Amniotic epithelial cell (primary cell): ENCODE results near the gene TMEM186.
"Not testable (repeated sequence)": the region's sequence is repeated elsewhere in the genome, so short reads cannot be mapped to it uniquely, and the experiment has no call there.

ENCODE experiments used
- DNase-seq: peaks from one replicate; pipeline ENCODE4 v3.0.0-alpha.2; 2010; ENCODE audit warnings: low read depth

TMEM186 gene

DNA sequence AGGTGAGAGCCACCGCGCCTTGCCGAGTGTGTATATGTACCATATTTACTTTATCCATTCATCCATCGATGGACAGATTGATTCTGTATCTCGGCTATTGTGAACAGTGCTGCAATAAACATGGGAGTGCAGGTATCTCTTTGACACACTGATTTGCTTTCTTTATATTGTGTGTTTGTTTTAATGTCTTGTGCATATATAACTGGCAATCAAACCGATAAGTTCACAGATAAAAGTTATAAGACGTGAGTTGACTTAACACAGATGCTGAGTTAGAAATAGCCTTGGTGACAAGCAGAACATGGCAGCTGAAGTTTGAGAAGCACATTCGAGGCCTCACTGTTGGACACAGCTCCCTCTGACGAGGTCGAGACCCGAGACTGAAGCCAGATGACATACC lies 23.2 kb downstream of the TMEM186 start:
- DNase-seq = no peak

DNA sequence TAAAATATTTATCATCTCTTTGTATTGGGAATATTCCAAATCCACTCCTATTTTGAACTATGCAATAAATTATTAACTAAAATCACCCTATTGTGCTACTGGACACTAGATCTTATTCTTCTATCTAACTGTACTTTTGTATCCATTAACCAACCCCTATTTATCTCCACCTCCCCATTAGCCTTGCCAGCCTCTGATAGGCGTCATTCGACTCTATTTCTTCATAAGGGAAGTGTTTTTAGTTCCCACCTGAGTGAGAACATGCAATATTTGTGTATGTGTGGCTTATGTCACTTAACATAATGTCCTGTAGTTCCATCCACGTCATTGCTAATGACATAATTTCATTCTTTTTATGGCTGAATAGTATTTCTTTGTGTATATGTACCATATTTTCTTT lies 23.9 kb downstream of the TMEM186 start:
- no peak for DNase-seq

DNA sequence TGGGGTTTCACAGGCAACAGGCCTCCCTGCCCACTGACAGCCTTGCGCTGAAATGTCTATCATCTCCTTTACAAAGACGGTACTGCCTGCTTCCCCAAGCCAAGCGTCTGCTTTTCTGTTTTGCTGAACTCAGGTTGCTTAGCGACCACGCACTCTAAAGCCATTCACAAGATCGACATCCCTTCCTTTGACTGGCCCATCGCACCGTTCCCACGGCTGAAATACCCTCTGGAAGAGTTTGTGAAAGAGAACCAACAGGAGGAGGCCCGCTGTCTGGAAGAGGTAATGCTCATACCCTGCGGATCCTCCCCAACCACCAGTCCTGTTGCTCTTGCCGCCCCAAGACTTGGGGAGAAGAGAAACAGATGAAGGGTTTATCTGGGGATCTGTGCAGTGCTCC lies 28.7 kb downstream of the TMEM186 start:
- no peak for DNase-seq

DNA sequence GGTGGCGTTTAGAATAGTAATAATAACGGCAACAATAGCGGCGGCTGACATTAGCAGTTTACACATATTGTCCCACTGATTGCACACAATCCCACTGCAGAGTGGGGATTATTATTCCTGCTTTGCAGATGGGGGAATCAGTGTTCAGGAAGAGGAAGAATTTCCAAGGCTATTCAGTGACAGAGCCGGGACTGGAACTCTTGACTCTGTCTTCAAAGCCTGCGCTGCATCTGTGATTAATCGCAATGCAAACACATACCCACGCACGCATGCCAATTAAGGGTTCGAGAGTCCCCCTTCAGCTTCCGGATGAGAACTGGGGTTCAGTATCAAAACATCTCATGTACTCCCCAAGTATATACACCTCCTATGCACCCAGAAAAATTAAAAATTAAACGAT lies 29.2 kb downstream of the TMEM186 start:
- no peak for DNase-seq

DNA sequence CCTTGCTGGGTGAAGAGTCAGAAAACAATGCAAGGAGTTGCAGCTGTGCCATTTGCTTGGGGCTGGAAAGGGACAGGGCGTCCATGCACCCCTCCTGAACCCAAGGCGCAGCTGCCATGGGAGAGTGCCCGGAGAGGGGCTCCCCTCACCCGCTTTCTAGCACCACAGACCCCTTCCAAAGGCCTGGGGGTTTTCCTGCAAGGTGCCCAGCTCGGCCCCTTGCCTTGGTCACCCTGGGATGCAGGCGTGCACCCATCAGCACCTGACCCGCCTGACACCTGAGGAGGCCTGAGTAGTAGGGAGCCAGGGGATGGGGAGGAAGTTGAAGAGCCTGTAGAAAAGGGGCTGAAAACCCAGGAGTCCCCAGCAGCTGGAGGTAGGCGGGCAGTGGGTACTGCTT lies 30.3 kb downstream of the TMEM186 start:
- no peak for DNase-seq

DNA sequence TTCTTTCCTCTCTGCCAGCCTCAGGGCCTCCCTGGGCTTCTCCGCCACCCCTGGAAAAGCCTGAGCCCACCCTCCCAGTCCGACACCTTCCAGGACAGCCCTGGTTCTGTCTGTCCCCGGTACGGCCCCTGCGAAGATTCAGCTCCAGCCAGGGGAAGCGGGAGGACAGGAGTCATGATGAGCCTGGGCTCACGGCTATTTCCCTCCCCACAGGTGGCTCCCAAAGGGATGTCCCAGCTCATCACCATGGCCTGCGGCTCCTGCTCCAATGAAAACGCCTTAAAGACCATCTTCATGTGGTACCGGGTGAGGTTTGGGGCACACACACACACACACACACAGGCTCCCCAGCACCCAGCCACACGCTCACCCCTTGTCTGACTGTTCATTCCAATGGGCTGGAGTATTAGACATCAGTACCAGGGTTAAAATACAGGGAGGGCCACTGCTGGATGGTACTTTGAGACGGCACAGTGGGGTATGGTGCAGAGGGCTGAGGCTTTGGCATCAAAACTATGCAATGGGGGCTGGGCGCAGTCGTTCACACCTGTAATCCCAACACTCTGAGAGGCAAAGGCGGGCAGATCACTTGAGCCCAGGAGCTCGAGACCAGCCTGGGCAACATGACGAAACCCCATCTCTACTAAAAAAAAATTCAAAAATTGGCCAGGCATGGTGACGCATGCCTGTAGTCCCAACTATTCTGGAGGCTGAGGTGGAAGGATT lies 32.8 kb downstream of the TMEM186 start:
- no peak for DNase-seq

DNA sequence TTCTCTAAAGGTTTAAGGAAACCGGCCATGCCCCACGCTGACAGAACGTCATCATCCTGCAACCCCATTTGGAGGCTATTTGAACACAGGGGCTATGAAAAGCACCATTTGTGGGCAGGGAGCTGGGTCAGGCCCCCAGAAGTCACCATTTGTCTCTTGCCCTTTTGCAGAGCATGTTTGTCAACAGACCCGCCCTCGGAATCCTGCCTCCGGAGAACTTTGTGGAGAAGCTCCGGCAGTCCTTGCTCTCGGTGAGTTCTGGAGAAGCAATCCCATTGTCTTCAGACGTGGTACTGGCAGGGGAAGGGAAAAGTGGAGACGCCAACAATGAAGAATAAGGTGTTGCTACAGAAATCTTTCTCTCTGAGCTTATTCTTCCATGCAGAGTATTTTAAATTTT lies 33.5 kb downstream of the TMEM186 start:
- no peak for DNase-seq

DNA sequence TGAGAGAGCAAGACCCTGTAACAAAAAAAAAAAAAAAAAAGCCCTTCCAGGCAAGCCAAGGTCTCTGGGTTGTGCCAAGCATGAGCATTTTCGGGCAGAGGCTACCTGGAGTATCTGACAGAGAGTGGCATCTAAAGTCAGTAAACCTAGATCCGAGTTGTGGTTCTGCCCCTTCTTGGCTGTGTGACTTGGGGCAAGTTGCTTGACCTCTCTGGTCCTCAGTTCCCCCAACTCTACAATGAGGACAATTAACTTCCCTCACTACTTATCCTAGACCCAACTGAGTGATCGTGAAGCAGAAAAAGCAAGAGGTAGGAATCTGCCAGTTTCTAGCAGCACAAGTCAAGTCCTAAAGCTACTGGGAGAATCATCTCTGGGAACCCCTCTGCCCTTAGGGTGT lies 34.4 kb downstream of the TMEM186 start:
- DNase-seq = no peak

DNA sequence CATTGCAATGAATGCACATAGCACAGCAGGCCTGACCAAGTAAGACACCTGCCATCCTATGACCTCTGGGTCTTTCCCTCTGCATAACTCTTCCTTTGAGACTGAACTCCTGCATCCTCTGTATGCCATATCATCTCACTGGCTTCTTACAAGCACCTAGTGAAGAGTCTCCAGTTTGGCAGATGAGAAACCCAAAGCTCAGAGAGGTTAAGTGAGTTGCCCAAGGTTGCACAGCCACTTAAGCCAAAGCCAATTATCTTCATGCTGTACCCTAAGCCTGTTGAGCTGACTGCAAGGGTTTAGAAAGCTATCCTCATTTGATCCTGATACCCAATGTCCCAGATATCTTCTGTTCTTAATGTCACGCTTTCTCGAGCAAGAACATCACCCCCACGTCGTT lies 35.2 kb downstream of the TMEM186 start:
- DNase-seq = no peak

DNA sequence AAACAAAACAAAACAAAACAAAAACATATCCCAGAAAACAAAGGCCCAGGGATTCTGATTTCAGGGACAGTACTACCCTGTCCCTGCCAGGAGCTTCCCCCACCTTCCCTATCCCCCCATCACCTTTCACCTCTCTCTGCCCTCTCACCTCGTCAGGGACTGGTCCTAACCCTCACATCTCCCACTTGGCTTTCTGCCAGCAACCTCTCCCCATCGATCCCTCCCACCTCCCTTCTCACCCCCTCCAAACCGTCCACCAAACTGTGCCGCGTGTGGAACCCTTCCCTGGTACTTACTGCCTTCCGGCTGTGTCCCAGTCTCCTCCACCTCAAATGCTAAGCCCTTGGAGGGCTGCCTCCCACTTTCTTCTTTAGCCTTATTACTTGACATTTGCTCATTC lies 36.4 kb downstream of the TMEM186 start:
- DNase-seq = no peak

DNA sequence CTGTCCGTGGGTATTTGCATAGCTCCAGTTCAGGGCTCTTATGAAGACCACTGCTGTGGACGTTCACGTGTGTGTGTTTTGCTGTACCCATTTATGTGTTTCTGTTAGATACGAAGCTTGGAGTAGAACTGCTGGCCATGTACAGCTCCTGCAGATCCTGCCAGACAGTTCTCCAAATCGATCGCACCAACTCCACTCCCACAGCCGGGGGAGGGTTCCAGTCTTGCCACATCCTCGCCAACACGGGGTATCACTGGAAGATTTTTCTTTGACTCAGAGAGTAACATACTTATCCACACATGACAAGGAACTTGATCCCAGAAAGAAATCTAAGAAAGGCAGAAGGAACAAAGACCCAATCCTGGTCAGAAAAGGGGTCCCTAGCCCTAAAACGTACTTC lies 37.4 kb downstream of the TMEM186 start:
- DNase-seq = no peak

DNA sequence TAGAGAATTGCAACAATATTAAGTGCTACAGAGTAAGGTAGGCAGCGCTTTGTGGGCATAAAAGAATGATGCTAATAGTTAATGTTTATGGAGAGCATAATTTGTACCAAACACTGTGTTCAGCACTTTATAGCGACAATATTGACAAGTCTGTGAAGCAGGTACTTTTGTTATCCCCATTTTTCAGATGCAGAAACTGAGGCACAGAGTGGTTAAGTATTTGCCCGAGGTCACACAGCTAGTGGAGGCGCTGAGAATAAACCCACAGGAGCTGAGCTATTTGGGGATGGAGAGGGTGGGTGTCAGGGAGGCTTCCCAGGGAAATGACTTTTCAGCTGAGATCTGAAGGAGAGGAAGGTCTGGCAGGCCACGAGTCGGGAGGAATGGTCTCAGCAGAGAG lies 39.4 kb downstream of the TMEM186 start:
- no peak for DNase-seq

DNA sequence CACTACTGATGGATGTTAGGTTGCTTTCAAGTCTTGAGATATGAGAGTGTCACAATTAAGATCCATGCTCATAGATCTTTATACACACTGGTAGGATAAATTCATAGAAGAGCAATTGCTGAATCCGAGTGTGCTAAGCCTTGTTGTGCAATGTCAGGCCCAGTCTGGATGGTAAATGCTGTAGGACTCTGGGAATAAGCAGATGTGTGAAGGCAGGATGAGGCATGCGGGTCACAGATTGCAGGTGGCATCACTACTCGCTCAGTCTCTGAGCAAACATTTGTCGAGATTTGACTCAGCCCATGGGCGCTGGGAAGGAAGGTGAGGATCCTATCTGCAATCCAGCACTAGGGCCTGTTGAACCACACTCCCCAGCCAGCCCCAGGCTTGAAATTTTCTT lies 40.7 kb downstream of the TMEM186 start:
- peak; percentile 21 for DNase-seq

DNA sequence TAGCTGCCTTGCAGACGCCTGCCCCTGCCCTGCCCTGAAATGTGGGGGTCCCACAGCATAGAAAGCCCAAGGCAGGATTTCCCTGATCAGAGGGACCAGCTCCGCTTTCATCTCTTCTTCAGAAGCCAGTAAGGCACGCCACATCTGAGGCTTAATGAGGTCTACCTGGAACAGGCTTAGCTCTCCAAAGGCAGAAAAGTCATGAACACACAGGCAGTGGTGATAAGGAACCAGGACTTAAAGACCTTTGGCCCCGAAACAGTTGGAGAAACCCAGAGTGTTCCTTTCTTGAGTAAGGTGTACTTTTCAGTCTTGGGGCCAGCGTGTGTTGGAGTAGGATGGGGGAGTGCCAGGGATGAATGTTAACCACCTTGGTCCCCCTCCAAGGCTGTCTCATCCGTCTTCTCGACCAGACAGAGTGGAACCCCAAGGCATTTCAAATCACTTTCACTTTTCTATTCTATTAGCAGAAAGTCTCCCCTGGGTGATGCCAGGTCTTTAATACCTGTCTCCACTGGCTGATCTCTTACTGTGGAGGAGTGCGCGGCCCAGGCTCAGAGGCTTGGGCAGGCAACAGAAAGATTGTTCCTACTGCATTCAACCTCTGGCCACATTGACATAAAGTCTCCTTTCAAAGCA lies 43.9 kb downstream of the TMEM186 start:
- DNase-seq = peak; percentile 19

DNA sequence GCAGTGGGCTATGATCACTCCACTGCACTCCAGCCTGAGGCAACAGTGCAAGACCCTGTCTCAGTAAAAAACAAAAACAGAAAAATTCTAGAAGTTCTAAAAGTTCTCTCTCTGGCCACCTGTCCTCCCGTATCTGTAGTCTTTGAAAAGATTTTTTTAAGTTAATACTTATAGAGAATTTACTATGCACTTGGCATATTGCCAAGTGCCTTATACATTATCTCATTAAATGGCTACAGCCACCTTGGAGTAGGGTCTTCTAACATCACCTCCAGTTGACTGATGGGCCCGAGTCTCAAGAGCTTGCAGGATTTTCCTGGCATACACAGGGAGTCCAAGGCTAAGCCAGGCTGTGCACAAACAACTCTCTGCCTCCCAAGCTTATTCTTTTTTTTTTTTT lies 44.7 kb downstream of the TMEM186 start:
- no peak for DNase-seq

DNA sequence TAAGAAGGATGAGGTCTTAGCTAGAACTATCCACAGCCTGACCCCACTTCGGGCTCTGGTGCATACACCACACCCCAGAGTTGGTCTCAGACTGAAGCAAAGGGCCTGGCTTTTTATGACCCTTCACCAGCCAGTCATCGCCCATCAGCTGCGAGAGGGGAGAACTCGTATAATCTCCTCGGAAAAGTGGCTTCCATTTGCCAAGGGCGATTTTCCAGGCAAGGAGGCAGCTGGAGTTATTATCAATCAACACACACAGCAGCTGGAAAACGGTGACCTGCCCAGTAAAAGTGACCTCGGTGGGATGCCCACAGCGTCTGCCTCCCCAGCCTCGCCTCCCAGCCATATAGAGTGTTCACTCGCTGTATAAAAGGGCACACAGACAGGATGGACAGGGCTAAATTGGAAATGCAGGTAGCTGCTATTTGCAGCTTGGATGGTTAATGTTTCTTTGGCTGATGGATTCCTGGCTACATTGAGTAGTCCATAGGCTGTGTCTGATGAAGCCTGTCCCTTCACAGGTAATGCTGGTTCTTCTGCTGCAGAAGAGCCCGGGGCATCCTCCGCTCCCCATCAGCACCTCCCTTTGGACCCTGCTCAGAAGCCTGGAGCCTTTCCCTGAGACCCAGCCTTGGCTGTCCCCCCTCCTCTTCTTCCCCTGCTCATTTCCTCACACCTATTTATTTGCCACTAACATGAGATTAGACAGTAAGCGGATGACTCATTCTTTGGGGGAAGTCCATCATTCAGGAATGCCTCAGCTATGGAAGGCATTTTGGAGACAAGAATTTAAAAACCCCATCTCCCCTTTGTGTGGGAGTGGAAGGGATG lies 45.7 kb downstream of the TMEM186 start:
- DNase-seq = peak; percentile 90

DNA sequence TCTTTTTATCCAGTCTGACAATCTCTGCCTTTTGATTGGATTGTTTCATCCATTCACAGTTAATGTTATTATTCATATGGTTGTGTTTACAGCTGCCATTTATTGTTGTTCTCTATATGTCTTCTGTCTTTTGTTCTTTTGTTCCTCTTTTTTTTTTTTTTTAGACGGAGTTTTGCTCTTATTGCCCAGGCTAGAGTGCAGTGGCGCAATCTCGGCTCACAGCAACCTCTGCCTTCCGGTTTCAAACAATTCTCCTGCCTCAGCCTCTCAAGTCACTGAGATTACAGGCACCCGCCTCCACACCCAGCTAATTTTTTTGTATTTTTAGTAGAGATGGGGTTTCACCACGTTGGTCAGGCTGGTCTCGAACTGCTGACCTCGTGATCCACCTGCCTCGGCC lies 48.5 kb downstream of the TMEM186 start:
- not testable (repeated sequence) for DNase-seq
